Fibroblast of skin of left quadriceps (primary cell): ENCODE measurements around the gene PWWP2B.
"Not testable (repeated sequence)": the region's sequence is repeated elsewhere in the genome, so short reads cannot be mapped to it uniquely, and the experiment has no call there.

Experiments
- DNase-seq, 2 experiments: peaks; one replicate each; pipeline ENCODE4 v3.0.0-alpha.2; 2013; ENCODE audit warnings: low read depth in 2 of 2

Gene PWWP2B

DNA sequence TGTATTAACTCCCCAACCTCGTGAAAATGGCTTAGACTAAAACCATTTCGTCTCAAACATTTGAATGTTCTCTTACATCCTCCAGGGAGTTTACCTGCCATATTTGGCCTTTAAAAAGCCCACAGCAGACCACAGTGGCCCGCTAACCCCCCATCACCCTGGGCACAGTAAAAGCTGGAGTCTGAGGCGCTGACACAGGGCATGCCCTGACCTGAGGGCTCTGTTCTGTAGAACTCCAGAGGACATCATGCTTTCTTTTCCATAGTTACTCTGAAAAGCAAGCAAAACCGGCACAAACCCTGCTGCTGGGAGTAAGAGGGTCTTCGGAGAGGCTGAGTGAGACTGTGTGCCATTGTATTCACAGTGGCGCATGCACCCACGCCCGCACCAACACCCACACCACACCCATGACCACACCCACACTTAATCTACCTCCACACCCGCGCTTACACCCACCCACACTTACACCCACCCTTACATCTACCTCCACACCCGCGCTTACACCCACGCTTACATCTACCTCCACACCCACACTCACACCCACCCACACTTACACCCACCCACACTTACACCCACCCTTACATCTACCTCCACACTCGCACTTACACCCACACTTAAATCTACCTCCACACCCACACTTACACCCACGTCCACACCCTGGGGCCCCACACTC is 32.9 kb upstream of the PWWP2B start:
- DNase-seq, result no peak

DNA sequence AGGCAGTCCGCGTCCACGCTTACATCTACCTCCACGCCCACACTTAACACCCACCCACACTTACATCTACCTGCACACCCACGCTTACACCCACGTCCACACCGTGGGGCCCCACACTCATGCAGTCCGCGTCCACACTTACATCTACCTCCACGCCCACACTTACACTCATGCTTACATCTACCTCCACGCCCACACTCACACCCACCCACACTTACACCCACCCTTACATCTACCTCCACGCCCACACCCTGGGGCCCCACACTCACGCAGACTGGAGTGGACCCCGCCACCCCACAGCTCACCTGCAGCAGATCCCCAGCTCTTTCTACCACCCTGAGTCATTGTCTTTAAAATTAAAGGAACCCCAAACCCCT is 32.4 kb upstream of the PWWP2B start:
- no peak for DNase-seq

DNA sequence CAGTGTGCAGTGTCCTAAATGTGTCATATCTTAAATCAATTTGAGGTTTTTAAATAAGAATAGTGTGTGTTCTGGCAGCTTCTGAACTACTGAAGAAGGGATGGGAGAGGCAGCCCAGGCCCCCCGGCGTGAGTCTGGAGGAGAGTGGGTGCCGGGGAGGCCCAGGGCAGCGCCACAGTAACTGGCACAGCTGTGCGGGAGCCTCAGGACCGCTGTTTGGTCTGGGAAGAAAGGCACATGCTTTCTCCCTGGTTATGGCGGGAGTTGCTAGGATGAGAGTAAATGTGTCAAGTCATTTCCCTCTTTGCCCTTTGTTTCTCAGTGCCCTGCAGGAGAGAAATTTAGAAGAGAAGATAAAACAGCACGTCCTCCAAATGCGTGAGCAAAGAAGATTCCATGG is 31.9 kb upstream of the PWWP2B start:
- no peak for DNase-seq

DNA sequence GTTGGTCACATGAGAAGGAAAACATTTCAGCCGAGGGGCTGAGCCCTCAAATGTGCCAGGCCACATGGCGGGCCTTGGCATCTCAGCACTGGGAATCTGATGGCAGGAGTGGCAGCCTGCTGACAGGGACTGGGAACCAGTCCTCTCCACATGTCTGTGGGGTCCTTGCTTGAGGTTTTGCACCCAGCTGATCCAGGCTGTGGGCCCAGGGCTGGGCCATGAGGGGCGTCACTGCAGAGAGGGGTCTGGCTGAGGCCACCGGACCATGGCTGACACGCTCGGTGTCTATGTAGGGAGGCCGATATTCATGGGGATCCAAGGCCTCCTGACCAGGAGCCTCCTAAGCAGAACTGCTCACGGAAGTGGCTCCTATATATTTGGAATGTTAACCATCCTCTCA is 31.0 kb upstream of the PWWP2B start:
- DNase-seq, result no peak

DNA sequence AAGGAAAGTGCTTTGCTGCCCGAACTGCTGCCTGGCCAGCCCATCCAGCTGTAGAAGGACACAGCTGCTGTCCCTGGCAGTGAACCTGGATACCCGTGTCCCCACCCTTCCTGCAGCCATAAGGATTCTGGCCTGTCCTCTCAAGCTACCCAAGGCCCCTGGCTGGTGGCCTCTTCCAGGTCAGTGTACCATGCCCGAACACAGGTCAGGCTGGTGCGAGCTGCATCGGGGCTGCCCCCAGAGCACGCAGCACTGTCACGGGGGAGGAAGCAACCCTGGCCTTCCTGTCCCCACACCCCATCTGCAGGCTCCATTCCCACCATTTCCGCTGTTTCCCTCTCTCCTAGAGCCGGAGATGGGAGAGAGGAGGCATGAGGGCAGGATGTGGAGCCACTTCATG is 30.5 kb upstream of the PWWP2B start:
- no peak for DNase-seq

DNA sequence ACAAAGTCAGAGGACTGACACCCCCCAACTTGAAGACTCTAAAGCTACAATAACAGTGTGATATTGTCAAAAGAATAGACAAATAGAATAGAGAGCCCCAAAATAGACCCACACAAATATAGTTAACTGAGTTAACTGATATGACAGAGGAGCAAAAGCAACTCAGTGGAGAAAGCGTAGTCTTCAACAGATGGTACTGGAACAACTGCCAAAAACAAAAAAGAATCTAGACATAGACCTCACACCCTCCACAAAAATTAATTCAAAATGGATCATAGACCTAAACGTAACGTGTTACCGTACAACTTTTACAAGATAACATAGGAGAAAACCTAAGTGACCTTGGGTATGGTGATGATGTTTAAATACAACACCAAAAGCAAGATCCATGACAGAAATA is 28.6 kb upstream of the PWWP2B start:
- DNase-seq, result no peak

DNA sequence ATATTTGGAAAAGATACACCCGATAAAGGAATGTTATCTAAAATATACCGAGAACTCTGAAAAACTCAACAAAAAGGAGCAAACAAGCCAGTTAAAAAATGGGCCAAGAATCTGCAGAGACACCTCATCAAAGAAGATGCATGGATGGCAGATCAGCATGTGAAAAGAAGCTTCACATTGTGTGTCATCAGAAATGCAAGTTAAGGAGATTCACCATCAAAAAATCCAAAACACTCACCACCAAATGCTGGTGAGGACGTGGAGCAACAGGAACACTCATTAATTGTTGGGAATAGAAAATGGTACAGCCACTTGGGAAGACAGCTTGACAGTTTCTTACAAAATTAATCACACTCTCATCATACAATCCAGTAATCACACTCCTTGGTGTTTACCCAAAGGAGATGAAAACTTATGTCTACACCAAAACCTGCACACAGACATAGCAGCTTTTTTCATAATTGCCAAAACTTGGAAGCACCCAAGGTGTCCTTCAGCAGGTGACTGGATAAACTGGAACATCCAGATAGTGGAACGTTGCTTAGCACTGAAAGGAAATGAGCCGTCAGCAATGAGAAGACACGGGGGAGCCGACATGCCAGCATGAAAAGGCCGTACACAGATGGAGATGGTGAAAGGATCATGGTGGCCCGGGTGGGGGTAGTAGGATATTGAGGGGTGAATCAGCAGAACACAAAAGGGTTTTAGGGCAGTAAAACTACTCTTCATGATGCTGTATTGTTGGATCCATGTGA is 27.9 kb upstream of the PWWP2B start:
- peak; percentile 32 to 34 for DNase-seq

DNA sequence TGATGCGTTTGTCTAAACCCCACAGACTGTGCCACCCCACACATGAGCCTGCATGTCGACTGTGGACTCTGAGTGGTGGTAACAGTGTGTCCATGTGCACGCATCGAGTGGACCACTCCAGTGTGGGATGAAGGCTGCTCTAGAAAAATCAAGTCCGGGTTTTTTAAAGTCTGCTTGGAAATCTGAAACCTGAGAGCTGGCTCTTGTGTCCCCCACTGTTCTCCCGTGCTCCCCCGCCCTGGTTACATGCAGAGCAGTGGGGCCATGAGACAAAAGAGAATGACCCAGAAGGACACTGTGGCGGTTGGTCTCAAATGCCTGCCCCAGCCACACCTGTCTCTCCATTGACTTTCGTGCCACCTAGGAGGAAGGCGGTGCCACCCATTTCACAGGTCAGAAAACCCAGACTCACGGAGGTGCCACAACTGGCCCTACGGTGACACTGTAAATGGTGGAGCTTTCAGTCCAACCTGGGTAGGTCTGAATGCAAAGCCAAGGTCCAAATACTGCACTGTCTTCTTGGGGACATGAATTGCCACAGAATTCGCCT is 27.3 kb upstream of the PWWP2B start:
- DNase-seq, result no peak

DNA sequence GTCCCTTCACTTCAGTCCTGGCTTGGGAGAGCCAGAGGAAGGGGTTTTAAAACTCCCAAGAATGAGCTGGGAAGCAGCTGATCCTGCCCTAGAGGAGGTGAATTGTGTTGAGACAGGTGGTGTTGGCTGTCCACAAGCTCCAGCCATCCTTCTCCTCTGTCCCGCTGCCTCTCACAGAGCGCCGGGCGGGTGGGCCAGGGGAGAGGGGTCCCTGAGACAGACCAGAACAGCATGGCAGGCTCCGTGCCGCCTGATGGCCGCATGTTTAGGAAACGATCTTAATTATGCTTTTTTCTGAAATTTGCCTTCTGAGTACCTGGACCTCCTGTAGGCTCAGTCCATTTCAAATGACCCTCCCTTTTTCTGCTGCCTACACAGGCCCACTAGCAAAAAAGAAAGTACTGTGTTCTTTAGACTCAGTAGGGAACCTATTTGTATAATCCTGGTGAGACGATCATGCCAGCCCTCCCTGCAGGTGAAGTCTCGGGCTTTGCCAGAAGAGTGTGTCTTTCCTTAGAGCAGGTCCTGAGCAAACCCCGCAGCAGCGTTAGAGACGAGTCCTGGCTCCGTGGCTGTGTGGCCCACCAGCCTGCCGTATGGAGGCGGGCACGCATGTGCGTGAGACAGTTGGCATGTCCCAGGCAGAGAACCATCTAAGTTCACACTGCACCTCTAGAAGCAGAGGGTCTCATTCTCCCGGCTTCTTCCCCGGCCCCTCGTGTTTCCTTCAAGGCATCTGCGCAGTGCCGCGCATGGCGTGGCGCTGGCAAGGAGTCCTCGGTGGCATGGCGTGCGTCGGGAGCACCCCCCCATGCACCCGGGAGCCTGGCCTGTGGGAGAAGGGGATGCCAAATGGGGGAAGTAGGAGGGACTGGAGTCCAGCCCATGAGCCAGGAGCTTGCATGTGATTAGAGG is 26.3 kb upstream of the PWWP2B start:
- DNase-seq, result no peak

DNA sequence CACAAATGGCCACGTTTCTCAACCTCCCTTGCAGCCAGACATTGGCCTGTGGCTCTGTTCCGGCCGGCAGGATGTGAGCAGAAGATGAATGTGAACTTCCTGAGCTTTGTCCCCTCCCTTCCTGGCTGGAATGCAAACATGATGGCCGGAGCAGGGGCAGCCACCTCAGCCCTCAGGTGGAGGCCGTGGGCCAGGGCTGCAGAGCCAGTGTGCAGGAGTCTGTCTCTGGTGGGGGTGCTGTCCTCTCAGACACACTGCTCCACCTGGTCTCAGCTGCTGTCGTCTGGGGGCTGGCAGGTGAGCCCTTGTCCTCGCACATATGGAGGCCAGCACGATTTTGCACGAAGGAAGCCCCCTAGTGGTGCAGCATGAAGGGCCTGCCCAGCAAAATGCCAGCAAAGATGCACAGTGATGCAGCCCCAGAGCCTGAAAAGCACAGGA is 25.3 kb upstream of the PWWP2B start:
- DNase-seq, result no peak

DNA sequence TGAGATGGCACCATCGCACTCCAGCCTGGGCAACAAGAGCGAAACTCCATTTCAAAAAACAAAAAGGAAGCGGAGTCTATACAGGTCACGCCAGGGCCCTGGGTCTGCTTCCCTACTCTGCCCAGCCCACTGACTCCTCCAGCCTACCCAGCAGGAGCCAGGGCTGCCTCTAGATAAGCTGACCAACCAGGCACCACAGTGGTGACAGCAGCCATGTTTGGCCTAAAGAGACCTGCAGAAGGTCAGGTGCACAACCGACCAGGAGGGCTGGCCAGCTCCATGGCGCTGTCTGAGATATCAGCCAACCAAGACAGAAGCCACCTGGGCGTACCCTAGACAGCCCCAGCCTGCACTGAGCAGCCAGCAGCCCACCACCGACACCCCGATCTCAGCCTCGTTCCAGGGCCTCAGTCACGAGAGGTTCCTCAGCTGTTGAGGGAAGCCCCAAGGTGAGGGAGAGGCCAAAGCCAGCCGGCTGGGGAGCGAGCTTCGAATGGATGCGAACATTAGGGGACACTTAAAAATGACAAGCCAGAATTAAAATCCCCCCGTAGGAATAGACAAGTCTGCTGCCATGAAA is 24.4 kb upstream of the PWWP2B start:
- DNase-seq, result no peak

DNA sequence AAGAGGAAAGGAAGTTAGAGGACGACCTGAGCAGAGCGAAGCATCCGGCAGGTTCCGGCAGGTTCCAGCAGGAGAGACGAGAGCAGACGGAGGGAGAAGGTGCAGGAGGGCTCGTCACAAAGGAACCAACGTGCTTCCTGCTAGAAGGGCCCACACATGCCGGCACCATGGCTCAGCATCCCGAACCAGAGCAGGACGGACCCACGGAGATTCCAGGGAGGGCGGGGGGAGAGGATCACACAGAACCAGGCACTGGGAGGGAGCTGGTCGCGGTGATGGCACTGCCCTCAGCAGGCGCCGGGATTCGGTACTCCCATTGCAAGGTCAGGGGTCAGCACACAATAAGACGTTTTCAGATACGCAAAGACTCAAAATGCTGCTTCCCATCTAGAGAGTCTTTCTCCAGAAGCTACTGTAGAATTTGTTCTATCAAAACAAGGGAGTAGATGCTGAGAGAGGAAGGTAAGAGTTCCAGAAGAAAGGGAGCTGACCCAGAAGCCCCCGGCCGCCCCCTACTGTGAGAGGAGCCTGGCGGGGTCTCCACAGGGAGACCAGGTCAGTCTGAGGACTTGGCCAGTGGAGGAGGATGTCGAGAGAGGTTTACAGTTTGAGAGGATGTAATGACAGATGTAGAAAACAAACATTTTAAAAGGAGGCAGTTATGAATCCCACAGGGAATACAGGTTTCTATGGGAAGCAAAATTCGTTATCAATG is 23.6 kb upstream of the PWWP2B start:
- no peak for DNase-seq

DNA sequence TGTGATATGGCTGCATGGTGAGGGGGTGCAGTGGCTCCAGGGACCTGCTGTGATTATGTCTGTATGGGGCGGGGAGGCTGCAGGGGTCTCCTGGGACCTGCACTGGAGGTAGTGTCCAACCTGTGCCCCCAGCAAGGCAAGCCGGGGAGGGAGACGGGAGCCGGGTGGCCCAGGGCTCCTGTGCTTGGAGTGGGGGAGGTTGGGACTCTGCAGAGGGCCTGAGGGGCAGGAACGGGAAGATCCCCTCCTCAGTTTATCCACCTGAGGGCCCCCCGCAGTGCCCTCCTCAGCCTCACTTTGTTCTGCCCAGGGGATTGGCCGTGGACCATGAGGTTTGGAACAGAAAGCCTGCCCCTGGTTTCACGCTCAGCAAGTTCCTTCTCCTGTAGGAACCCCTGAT is 22.8 kb upstream of the PWWP2B start:
- DNase-seq, result no peak

DNA sequence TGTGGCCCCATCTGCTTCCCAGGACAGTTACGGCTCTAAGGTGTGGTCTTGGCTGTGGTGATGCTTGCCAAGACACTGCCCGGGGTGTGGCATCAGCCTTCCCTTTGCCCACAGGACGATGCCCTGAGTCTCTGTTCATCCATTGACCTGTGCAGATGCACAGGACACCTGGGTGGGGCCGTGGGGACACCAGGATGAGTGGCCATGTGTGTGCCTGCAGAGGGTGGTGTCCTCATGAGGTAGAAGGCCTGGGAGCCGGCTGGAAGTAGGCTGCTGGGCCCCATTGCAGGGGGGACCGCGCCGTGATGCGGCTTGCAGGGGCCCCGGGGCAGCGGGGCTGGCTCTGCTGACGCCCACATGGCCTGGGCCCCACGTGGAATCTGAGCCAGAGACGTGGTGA is 22.4 kb upstream of the PWWP2B start:
- DNase-seq, result no peak

DNA sequence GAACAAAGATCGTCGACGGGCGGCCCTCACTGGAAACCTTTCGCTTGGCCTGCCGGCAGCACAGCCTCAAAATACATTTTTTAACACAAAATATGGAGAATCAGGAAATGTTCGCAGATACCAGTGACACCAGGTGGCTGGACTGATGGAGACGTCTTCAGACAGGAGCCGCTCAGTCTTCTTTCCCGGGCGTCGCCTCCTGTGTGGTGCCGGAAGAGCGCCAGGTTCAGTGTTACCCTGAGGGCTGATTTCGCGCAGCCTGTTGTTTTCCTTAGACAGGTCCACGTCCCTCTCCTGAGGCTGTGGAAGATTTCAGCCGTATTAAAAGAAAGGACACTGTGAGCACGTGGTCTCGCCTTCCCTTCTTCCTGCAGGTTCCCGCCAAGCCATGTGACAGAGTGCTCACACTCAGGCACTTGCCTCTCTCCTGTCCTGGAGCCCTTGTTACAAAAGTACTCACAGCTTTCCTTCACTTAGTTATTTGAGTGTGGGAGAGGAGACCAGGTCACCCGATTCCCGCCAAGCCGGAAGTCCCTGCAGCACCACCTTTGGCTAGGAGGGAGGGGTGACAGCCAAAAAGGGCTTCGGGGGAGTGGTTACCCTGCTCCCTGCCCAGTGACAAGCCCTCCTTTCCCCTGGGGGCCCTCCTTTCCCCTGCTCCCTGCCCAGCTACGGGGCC is 21.7 kb upstream of the PWWP2B start:
- DNase-seq, result no peak

DNA sequence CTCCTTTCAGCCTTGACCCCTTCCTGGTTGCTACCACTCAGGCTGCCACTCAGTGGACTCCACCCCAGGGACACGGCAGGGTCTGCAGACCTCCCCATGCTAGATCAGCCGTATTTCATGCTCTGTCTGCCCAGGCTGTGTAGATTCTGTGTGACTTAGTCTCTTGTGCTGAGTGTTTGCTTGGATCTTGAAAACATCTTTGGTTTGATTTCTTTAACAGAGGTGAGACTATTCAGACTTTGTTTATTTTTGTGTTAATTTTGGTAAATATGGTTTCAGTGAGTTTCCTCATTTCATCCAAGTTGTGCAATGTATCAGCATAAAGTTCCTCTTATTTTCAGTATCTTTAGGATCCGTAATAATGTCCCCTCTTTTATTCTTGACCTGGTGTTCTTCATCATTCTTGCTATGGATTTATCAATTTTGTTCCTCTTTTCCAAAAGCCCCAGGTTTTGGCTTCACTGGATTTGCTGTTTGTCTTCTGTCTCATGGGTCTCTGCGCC is 21.2 kb upstream of the PWWP2B start:
- no peak for DNase-seq

DNA sequence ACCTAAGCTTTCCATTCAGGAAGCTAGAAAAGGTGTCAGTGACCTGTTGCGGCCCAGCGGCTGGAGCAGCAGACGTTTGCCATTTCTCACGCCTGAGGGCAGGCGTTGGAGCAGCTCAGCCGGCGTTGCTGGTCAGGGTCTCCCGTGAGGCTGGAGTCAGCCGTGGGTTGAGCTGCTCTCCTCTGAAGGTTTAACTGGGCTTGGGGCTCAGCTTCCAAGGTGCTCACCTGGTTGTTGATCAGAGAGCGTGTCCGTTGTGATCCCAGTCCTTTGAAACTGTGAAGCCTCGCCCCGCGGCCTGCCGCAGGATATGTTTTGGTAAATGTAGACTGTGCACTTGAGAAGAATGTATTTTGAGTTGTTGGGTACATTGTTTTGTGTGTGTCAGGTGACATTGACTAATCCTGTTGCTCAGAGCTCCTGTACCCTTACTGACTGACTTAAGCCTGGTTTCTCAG is 20.6 kb upstream of the PWWP2B start:
- no peak for DNase-seq

DNA sequence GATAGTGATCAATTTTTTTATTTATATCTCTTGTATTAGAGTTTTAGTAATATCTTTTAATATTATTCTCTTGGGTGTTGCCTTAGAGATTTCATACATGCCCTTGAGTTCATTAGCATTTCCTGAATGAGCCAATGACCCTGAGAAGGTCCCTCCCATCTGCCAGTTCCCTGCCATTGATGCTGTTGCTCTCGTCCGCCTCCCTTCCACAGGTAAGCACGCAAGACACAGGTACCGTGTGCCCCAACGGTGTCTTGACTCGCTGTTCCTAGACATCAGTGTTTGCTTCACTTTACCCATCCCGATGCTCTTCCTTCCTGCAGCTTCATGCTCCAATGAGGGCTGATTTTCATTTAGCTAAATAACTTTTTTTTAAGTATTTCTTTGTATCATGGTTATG is 19.7 kb upstream of the PWWP2B start:
- DNase-seq, result no peak

DNA sequence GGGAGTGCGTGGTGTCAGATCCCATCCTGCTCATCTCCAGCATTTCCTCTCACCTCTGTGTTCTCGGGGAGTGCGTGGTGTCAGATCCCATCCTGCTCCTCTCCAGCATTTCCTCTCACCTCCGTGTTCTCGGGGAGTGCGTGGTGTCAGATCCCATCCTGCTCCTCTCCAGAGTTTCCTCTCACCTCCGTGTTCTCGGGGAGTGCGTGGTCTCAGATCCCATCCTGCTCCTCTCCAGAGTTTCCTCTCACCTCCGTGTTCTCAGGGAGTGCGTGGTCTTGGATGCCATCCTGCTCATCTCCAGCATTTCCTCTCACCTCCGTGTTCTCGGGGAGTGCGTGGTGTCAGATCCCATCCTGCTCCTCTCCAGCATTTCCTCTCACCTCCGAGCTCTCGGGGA is 18.0 kb upstream of the PWWP2B start:
- not testable (repeated sequence) for DNase-seq

DNA sequence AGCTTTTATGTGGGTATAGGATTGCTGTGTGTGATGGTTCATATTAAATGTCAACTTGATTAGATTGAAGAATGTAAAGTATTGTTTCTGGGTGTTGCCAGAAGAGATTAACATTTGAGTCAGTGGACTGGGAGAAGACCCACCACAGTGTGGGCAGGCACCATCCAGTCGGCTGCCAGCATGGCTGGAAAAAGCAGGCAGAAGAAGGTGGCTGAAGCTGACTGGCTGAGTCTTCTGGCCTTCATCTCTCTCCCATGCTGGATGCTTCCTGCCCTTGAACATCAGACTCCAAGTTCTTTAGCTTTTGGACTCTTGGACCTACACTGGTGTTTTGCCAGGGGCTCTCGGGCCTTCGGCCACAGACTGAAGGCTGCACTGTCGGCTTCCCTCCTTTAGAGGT is 16.0 kb upstream of the PWWP2B start:
- DNase-seq, result not testable (repeated sequence)
